Endometrial microvascular endothelial cells (primary cell): ENCODE measurements around the gene LRRC37A3. TPM values are rescaled to one million over a fixed set of nuclear protein-coding genes. Genes with fewer than 3 reads are reported as not detected.
"Not testable (repeated sequence)": the region's sequence is repeated elsewhere in the genome, so short reads cannot be mapped to it uniquely, and the experiment has no call there.

Source experiments
- in situ Hi-C: cut with HindIII; loops from 2 replicates; pipeline ENCODE4 v1.10.0; 2017; ENCODE audit warnings: low sequenced_read_pairs, low pct_unique_long_range_greater_than_20kb; ENCODE audit errors: inconsistent ontology term
- total RNA-seq: library from RNA; depleted of rRNA; stranded (reverse); fragments of >200 nt; gene quantifications from one replicate; pipeline ENCODE4 v1.2.3, GENCODE V29; 2015; ENCODE audit errors: inconsistent ontology term

Gene LRRC37A3
- total RNA-seq, result 3.2 TPM

DNA sequence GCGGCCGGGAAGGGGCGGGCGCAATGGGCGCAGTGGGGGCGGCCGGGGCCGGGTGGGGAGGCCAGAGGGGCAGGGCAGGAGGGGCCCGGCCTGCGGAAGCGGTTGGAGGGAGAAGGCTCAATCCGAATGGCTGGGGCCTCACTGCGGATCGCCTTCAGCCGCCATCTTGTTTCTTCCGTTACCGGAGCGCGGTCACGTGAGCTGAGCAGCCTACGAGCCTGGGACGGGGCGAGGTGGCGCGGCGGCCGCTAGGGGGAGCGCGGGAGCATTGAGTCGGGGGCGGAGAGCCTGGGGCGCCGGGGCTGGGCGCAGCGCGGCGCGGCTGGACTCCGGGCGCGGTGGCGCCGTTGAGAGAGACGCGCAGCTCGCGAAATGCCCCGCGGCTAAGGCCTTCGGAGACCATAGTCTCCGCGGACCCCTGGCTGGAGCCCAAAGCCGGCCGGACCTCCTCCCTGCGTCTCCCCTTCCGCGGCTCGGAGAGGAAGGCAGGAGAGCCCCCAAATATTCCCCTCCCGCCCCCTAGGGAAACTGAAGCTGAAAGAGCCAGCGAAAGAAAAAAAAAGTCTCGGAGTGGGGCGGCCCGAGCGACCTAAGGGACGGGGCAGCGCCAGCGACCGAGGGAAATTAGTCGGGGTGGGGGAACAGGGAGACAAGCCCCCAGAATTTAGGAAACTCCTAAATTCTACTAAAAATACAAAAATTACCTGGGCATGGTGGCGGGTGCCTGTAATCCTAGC is at the start of gene LRRC37A3:
Gene LRRC37A3 (minus strand): TSS at position 190 of the 737 bp plus-strand sequence. CDS start 22,221 bp downstream, outside the sequence.
- in situ Hi-C loops, result not testable (repeated sequence)

DNA sequence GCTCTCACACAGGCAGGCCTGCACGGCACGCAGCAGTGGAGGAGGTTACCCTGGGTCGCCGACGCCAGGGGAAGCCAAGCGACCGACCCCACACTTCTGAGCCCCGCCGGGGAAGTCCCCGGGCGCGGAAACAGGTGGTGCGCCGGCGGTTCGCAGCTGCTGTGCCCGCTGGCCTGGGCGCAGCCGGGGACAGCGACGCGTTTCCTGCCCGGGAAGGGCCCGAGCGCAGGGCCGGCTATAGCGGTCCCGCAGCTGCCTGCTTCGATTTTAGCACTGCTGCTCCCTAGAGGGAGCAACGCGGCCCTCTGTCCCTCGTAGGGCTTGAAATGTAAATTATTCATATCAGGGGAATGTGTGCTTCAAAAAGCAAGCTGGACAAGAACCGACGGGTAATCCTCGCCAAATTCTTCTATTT is 46.6 kb upstream of the LRRC37A3 start:
- in situ Hi-C loops, result not testable (repeated sequence)

DNA sequence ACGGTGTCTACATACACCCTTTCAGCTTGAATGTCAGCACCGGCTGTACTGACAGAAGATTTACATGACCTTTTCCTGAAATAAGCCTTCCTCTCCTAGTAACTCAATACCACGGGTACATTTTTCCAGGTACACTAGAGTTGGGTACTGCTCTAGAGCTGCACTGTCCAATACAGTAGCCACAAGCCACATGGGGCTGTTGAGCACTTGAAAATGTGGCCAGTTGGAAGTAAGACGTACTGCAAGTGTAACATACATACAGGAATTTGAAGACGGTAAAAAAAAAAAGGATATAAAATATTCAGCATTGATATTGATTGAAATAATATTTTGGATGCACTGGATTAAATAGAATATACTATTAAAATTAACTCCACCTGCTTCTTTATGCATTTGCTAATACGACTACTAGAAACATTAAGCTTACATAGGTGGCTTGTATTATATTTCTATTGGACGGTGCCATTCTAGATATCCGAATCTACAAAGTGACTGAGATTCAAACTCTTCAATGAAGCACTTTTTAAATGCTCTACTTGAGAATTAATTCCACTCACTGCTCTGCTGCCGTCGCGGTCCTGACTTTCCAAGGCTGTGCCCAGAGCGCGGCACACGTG is 46.1 kb upstream of the LRRC37A3 start:
- in situ Hi-C loops, result not testable (repeated sequence)

DNA sequence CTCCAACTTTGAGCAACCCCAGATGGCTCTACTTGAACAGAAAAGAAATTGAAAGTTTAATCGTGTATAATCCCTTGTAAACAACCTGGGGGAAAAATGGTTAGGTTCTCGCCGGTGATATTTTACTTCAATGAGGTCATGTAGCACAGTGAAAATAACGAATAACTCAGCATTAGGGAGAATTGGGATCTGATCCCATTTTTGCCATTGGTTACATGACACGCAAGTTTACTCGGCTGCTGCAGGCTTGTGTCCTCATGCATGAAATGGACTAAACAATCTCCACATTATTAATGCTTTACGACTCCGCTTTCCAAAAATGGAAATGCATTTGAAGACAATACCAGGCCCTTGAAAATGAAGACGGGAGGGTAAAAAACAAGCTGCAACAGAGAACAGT is 45.5 kb upstream of the LRRC37A3 start:
- in situ Hi-C loops, result no loop called here

DNA sequence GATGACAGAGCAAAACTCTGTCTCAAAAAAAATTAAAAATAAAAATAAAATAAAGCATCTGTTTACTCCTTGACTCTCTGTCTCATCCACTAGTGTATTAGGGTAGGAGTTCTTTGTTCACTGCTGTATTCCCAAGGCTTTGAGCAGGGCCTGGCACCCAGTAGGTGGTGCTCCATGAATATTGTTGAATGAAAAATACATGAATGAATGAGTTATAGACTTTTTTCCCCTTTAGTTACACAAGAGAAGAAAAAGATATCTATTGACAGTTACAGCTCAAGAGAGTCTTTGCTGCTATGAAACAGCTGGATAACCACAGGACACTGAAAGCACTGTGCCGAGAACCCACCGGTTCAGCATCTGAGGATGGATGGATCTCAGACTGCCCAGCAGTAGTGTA is 44.5 kb upstream of the LRRC37A3 start:
- in situ Hi-C loops, result not testable (repeated sequence)

DNA sequence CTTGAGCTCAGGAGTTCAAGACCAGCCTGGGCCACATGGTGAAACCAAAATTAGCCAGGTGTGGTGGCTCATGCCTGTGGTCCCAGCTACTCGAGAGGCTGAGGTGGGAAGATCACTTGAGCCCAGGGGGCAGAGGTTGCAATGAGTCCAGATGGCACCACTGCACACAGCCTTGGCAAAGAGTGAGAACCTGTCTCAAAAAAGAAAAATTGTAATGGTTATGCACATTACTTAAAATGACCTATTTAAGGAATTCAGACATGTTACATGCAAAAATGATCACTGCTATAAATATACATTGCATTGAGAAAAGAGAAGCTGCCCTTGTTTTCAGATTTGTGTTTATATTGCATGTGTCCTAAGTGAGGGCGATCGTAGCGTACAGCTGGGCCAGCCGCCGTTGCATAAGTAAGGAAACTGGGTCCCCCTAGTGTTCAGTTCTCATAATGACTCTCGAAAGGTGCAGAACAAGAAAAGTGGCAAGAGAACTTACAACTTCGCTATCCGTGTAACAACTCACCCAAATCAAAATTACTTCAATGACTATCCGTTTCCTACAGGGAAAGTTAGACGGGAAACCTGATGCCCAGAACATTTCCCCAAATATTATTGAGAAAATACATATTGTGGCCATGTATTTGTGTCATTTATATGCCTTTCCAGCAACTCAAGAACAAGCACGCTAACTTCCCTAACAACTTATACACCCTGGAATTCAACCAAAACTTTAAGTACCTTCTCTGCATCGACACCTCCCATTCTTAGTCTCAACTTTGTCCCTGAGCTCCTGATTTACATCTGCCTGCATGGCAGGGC is 42.5 kb upstream of the LRRC37A3 start:
- in situ Hi-C loops, result not testable (repeated sequence)

DNA sequence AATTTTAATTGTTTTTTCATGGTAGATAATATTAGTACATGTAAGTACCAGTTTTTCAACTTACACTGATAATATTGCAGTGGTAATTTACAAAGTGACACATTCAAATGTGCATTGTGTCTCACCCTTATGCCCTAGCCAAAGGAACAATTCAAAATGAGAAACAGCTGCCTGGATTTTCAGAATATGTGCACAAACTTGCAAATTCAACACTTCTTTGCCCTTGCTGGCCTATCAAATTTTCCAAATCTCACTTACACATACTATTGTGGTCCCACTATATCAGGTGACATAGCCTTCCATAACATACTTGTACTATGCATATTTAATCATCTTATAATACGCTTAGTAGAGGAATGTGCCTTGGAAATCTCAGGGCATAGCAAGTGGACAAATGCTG is 32.6 kb upstream of the LRRC37A3 start:
- in situ Hi-C loops, result no loop called here

DNA sequence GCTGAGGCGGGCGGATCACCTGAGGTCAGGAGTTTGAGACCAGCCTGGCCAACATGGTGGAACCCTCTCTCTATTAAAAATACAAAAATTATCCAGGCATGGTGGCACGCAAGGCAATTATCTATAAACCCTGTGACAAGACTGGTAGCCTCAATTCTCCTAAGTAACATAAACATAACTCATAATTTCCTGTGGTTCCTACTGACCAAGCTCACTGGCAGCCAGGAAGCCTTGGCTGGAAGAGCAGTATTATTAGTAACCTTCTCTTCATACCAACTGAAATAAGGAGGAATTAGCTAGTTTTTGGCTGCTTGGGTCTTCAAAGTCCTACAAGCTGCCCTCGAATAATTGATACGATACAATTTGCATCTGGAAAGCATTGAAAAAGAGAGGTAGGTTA is 31.6 kb upstream of the LRRC37A3 start:
- in situ Hi-C loops, result no loop called here

DNA sequence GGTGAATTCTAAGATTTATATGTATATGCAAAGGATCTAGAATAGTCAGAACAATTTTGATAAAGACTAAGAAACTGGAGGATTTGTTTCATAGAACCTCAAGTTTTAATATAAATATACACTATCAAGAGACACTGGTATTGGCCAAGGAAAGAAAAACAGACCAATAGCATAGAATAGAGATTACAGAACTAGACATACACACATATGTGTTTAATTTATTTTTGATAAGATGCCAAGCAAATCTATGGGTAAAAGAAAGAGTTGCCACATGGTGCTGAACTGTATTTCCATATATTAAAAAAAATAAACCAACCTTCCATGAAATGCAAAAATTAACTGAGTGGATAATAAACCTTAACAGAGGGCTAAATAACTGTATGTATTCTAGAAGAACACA is 27.9 kb upstream of the LRRC37A3 start:
- in situ Hi-C loops, result no loop called here

DNA sequence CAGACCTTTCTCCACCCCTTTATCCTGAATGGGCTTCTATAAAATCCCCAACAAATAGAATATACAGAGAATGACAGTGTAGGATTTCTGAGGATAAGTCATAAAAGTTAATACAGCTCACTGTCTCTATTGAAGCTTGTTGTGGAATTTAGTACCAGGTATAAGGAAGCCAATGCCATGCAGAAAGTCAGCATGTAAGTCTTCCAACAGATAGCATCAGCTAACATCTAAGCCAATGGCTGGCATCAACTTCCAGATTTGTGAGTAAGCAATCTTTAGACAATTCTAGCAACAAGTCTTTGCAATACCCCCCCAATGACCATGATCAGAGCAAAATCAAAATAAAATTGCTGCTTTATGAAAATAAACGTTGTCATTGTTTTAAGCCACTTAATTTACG is 22.5 kb upstream of the LRRC37A3 start:
- in situ Hi-C loops, result no loop called here

DNA sequence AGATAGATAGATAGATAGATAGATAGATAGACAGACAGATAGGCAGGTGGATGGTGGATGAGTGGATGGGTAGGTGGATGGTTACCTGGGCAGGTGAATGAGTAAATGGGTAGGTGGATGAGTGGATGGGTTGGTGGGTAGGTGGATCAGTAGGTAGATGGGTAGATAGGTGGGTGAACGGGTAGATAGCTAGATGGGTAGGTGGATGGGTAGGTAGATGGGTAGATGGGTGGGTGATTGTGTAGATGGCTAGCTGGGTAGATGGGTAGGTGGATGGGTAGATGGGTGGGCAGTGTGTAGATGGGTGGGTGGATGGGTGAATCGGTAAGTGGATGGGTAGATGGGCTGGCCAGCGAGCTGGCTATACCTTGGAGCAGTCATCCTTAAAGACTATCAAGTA is 21.8 kb upstream of the LRRC37A3 start:
- in situ Hi-C loops, result no loop called here

DNA sequence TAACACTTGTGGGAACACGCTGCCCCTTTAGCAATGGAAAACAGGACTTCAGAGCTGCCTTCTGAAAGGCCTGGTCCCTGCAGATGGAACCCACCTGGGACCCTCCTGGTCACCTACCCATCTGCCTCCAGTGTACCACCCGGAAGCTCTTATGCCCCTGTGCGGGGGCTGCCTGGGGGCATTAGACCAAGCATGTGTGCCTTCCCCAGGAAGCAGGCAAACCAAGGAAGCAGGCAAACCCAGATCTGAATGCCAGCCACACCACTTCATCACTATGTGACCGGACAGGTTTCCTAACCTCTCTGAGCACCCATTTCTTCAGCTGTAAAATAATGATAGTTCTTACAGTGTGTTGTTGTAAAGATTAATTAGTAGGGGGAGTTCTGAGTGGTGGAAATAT is 20.8 kb upstream of the LRRC37A3 start:
- in situ Hi-C loops, result no loop called here

DNA sequence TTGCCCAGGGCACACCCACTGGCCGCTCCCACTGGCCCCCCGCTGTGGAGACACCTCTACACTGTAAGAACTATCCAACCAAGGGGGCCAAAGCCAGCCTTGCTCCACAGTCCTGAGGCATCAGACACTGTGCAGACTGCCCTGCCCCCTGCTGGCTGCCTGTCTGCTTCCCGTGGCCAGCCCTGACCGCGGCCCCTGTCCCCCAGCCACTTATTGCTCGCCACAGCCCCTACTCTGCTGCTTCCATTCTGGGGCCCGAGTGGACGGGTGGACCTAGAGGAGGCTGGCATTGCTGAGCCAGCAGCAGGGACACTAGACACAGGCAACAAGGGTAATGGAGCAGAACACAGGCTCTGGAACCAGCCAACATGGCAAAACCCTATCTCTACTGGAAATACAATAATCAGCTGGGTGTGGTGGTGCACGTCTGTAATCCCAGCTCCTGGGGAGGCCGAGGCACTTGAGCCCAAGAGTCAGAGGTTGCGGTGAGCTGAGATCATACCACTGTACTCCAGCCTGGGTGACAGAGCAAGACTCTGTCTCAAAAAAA is 19.7 kb upstream of the LRRC37A3 start:
- in situ Hi-C loops, result no loop called here

DNA sequence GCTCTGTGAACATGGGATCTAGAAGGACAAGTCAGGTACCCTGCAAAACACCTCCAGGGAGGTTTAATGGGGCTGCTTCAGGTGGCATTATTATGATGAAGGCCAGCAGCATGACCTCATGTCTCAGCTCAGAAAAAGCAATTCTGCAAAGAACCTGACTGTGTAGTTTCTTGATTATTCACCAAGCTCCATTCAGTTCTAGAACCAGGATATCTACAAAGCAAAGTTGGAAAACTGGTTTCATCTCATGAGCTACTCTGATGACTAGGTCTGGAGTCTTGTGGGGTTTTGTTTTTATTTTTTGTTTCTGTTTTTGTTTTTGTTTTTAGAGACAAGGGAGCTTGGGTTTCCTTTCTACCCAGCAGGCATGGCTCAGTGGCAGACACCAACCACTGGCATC is 19.0 kb upstream of the LRRC37A3 start:
- in situ Hi-C loops, result no loop called here

DNA sequence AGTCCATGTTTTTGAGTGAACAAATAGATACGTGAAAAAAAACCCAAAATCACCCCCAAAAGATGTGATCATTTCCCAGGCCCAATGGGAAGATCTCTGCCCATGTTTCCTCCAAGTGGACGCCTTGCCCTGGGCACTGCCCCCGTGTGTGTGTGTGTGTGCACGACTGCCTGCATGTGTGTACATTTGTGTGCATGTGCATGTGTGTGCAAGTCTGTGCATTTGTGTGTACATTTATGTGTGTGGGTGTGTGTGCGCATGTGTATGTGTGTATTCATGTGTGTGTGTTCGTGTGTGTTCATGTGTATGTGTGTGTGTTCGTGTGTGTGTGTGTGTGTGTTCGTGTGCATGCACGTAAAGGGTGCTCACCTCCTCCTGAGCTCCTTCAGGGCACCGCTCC is 16.8 kb upstream of the LRRC37A3 start:
- in situ Hi-C loops, result no loop called here

DNA sequence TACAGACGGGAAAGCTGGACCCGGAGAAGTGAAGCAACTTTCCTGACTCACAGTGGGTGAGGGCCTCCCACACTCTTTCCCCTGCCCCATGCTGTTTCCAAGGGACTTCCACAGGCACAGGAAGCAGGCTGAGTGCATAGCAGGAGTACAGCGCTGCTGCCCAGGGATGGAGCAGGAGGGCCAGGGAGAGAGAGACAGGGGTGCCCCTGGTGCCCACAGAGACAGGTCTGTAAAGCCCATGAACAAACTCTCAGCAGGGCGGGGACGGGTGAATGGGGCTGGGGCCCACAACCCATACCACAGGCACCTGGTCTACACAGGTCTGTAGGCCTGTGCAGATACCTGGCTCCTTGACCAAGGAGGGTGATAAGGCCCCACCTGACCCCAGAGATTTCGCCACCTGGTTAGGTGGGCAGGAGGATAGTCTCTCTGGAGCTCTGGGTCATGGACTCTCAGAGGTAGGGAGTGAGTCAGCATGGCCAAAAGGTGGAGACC is 15.1 kb upstream of the LRRC37A3 start:
- in situ Hi-C loops, result not testable (repeated sequence)

DNA sequence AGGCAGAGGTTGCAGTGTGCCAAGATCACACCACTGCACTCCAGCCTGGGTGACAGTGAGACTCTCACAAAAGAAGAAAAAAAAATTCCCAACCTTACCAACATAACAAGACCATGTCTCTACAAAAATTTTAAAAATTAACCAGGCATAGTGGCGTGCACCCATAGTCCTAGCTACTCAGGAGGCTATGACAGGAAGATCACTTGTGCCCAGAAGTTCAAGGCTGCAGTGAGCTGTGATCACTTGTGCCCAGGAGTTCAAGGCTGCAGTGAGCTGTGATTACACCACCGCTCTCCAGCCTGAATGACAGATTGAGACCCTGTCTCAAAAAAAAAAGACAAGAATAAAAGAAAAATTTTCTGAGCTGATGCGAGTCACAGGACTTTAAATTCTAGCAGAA is 13.6 kb upstream of the LRRC37A3 start:
- in situ Hi-C loops, result not testable (repeated sequence)

DNA sequence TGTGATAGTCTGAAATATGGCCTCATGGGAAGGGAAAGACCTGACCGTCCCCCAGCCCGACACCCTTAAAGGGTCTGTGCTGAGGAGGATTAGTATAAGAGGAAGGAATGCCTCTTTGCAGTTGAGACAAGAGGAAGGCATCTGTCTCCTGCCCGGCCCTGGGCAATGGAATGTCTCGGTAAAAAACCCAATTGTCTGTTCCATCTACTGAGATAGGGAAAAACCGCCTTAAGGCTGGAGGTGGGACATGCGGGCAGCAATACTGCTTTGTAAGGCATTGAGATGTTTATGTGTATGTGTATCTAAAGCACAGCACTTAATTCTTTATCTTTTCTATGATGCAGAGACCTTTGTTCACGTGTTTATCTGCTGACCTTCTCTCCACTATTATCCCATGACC is 11.1 kb upstream of the LRRC37A3 start:
- in situ Hi-C loops, result not testable (repeated sequence)

DNA sequence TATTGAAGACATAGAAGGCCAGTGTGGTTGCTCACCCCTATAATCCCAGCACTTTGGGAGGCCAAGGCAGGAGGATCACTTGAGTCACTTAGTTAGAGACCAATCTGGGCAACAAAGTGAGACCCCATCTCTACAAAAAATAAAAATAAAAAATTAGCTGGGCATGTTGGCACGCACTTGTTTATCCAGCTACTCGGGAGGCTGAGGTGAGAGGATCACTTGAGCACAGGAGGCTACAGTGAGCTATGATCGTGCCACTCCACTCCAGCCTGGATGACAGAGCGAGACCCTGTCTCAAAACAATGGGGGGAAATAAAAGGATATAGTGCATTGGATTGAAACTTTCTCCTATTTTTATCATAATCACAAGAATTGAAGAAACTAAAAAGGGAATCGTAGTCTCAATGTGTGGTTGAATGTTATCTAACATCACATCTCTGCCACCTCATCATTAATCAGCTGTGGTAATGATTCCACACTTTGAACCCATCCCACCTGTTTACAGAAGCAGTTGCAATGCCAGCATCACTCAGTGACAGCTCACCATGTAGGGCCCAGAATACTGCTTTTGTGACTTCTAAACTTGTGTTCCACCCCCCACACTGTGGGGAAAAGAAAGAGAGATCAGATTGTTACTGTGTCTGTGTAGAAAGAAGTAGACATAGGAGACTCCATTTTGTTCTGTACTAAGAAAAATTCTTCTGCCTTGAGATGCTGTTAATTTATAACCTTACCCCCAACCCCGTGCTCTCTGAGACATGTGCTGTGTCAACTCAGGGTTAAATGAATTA is 10.3 kb upstream of the LRRC37A3 start:
- in situ Hi-C loops, result not testable (repeated sequence)
